ENCODE data around the gene SOS1. TPM values are rescaled to one million over a fixed set of nuclear protein-coding genes. Genes with fewer than 3 reads are reported as not detected.

Gene SOS1
- total and polyA plus RNA-seq, 2 of the 13 experiments (the other 11 are each of a cell fraction or from before 2014, with no cell fraction given), result 20.8 to 60.4 TPM

DNA sequence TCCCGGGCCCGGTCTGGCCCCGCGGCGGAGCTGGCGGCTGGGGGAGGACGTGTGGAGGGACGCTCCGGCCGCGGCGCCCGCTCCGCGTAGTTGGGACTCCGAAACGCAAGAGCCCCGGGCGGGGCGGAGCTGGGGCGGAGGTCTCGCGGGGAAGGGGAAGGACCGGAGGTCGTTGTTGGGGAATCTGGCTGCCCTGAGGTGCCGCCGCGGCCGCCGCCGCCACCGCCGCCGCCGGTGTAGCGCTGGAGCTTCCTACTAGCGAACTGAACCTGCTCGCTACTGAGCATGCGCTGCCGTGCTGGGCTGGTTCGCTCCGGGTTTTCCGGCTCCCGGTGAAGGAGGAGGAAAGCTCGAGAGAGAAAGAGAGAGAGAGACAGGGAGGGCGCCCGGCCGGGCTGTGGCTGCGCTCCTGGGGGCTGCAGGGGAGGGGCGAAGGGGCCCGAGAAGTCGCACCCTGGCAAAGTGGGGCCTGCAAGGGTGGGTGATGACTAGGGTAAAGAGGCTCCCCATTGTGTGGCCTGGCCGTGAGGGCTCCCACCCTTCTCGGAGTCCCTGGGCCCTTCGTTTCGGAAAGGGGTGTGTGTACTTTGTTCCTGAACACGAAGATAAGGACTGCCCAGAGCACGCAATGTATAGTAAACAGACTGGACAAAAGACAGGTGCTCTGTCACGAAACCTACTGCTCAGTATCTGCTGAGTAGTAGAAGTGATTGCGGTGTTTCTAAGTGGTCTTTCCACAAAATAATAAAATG, at the start of gene SOS1 (continued):
- TF ChIP-seq ZBTB4 (CRISPR knock-in tag; IDR thresholded peaks at IDR 0.05; ENCODE audit: borderline replicate concordance) (peak; percentile 79; the same call in 1 of the 2 replicates), KMT2A (CRISPR knock-in tag; IDR thresholded peaks at IDR 0.05) (peak; percentile 89; the same call in 1 of the 2 replicates), MXD4 (CRISPR knock-in tag; IDR thresholded peaks at IDR 0.05) (0 out of 2 replicates have a peak, but pooled peaks have one; percentile 70), SMARCC2 (IDR thresholded peaks at IDR 0.05) (no peak), MAF1 (CRISPR knock-in tag; IDR thresholded peaks at IDR 0.05; ENCODE audit: borderline replicate concordance) (no peak), ZNF703 (CRISPR knock-in tag; IDR thresholded peaks at IDR 0.05; ENCODE audit: borderline replicate concordance) (0 out of 2 replicates have a peak, but pooled peaks have one; percentile 82), HDAC2 (CRISPR knock-in tag; IDR thresholded peaks at IDR 0.05) (peak; percentile 81), AGO1 (IDR thresholded peaks at IDR 0.05; ENCODE audit: low read depth, low read length, poor library complexity, severe bottlenecking) (peak; percentile 34), NFKBIZ (CRISPR knock-in tag; IDR thresholded peaks at IDR 0.05) (no peak; the same call in 1 of the 2 replicates), NR2F1 (CRISPR knock-in tag; IDR thresholded peaks at IDR 0.05) (no peak), ZBTB1 (CRISPR knock-in tag; IDR thresholded peaks at IDR 0.05; ENCODE audit: borderline replicate concordance) (no peak), MBNL3 (CRISPR knock-in tag; conservative IDR thresholded peaks at IDR 0.05) (no peak), DNMT1 (CRISPR knock-in tag; IDR thresholded peaks at IDR 0.05) (peak; percentile 81; the same call in 1 of the 2 replicates), NR2F2 (IDR thresholded peaks at IDR 0.05; ENCODE audit: borderline replicate concordance, low read depth) (peak; percentile 52; the same call in 1 of the 2 replicates)
- TF ChIP-seq, protein P1, sequence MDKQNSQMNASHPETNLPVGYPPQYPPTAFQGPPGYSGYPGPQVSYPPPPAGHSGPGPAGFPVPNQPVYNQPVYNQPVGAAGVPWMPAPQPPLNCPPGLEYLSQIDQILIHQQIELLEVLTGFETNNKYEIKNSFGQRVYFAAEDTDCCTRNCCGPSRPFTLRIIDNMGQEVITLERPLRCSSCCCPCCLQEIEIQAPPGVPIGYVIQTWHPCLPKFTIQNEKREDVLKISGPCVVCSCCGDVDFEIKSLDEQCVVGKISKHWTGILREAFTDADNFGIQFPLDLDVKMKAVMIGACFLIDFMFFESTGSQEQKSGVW (CRISPR knock-in tag; IDR thresholded peaks at IDR 0.05; ENCODE audit: borderline replicate concordance), result peak; percentile 25; the same call in 1 of the 2 replicates
- TF ChIP-seq, protein P2, sequence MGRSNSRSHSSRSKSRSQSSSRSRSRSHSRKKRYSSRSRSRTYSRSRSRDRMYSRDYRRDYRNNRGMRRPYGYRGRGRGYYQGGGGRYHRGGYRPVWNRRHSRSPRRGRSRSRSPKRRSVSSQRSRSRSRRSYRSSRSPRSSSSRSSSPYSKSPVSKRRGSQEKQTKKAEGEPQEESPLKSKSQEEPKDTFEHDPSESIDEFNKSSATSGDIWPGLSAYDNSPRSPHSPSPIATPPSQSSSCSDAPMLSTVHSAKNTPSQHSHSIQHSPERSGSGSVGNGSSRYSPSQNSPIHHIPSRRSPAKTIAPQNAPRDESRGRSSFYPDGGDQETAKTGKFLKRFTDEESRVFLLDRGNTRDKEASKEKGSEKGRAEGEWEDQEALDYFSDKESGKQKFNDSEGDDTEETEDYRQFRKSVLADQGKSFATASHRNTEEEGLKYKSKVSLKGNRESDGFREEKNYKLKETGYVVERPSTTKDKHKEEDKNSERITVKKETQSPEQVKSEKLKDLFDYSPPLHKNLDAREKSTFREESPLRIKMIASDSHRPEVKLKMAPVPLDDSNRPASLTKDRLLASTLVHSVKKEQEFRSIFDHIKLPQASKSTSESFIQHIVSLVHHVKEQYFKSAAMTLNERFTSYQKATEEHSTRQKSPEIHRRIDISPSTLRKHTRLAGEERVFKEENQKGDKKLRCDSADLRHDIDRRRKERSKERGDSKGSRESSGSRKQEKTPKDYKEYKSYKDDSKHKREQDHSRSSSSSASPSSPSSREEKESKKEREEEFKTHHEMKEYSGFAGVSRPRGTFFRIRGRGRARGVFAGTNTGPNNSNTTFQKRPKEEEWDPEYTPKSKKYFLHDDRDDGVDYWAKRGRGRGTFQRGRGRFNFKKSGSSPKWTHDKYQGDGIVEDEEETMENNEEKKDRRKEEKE (IDR thresholded peaks at IDR 0.05), result no peak
- TF ChIP-seq, protein P3, sequence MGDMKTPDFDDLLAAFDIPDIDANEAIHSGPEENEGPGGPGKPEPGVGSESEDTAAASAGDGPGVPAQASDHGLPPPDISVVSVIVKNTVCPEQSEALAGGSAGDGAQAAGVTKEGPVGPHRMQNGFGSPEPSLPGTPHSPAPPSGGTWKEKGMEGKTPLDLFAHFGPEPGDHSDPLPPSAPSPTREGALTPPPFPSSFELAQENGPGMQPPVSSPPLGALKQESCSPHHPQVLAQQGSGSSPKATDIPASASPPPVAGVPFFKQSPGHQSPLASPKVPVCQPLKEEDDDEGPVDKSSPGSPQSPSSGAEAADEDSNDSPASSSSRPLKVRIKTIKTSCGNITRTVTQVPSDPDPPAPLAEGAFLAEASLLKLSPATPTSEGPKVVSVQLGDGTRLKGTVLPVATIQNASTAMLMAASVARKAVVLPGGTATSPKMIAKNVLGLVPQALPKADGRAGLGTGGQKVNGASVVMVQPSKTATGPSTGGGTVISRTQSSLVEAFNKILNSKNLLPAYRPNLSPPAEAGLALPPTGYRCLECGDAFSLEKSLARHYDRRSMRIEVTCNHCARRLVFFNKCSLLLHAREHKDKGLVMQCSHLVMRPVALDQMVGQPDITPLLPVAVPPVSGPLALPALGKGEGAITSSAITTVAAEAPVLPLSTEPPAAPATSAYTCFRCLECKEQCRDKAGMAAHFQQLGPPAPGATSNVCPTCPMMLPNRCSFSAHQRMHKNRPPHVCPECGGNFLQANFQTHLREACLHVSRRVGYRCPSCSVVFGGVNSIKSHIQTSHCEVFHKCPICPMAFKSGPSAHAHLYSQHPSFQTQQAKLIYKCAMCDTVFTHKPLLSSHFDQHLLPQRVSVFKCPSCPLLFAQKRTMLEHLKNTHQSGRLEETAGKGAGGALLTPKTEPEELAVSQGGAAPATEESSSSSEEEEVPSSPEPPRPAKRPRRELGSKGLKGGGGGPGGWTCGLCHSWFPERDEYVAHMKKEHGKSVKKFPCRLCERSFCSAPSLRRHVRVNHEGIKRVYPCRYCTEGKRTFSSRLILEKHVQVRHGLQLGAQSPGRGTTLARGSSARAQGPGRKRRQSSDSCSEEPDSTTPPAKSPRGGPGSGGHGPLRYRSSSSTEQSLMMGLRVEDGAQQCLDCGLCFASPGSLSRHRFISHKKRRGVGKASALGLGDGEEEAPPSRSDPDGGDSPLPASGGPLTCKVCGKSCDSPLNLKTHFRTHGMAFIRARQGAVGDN (CRISPR knock-in tag; IDR thresholded peaks at IDR 0.05), result peak; percentile 93

Measured in HepG2 (cell line).